ENCODE measurements around the gene PEF1. TPM values are rescaled to one million over a fixed set of nuclear protein-coding genes. Genes with fewer than 3 reads are reported as not detected.

The PEF1 gene
- total and polyA plus RNA-seq, 2 experiments from 2014 or later: 71.3 to 97.5 TPM

- in situ Hi-C loops (cut with MboI): loop anchor here (25.0 kb wide), 1 partner anchor 300 kb away; no protein-coding TSS in a partner anchor
- WGBS, 2 experiments (ENCODE audit: low coverage in 1 of 2, low lambda C conversion rate in 2 of 2, missing lambda C conversion rate in 2 of 2): 83 to 92% methylated on average over 7 to 11 of the region's 12 CpGs
- Histone ChIP-seq H3K4me2 (ENCODE audit: unreplicated experiment) (no peak overlapping the region), H3K9me2 (ENCODE audit: insufficient read depth) (no peaks in the 10 kb centered on the region), H4K20me1 (ENCODE audit: insufficient read depth) (no peaks in the 10 kb centered on the region), H3K9me3 (ENCODE audit: low read depth) (no peaks in the 10 kb centered on the region), H3K4me1 (ENCODE audit: insufficient read depth) (no peaks in the 10 kb centered on the region), H3F3A (ENCODE audit: insufficient read depth) (no peaks in the 10 kb centered on the region), H3K4me3 (no peak overlapping the region), H3K27ac (no peak overlapping the region), H3K36me3 (ENCODE audit: low read depth) (peaks cover 7% of the 10 kb centered on the region; the same call in 1 of the 2 replicates), H3K27me3 (replicated peaks; ENCODE audit: insufficient read depth) (no peaks in the 10 kb centered on the region), H3K9ac (no peak overlapping the region), H2AFZ (no peak overlapping the region), H3K79me2 (ENCODE audit: insufficient read depth) (no peaks in the 10 kb centered on the region)
- TF ChIP-seq EZH2 (IDR thresholded peaks at IDR 0.05; ENCODE audit: insufficient read depth, poor library complexity, severe bottlenecking) (no peak), EZH2phosphoT487 (IDR thresholded peaks at IDR 0.05; ENCODE audit: insufficient read depth, low read depth) (no peak)
- DNase-seq: no peak
Observed at GRCh38 chr1:31662463-31662862, 17.8 kb upstream of the PEF1 start.

GRCh38 chr1:31661856-31662255 is 17.2 kb upstream of the PEF1 start:
- H3F3A ChIP-seq (ENCODE audit: insufficient read depth): no peaks in the 10 kb centered on the region
- no peak overlapping the region for H3K4me2 ChIP-seq (ENCODE audit: unreplicated experiment)
- H3K27me3 ChIP-seq (replicated peaks; ENCODE audit: insufficient read depth): no peaks in the 10 kb centered on the region
- H3K9ac ChIP-seq: no peak overlapping the region
- no peak overlapping the region for H3K4me3 ChIP-seq
- TF ChIP-seq EZH2phosphoT487 (IDR thresholded peaks at IDR 0.05; ENCODE audit: insufficient read depth, low read depth) (no peak), EZH2 (IDR thresholded peaks at IDR 0.05; ENCODE audit: insufficient read depth, poor library complexity, severe bottlenecking) (no peak)
- 80 to 86% methylated on average over 6 of the region's 6 CpGs for WGBS, 2 experiments (ENCODE audit: low coverage in 1 of 2, low lambda C conversion rate in 2 of 2, missing lambda C conversion rate in 2 of 2)
- no peak overlapping the region for H3K27ac ChIP-seq
- H4K20me1 ChIP-seq (ENCODE audit: insufficient read depth): no peaks in the 10 kb centered on the region
- H3K79me2 ChIP-seq (ENCODE audit: insufficient read depth): no peaks in the 10 kb centered on the region
- in situ Hi-C loops (cut with MboI): loop anchor here (25.0 kb wide), 1 partner anchor 300 kb away; no protein-coding TSS in a partner anchor
- DNase-seq: no peak
- H3K9me2 ChIP-seq (ENCODE audit: insufficient read depth): no peaks in the 10 kb centered on the region
- peaks cover 7% of the 10 kb centered on the region; the same call in 1 of the 2 replicates for H3K36me3 ChIP-seq (ENCODE audit: low read depth)
- H2AFZ ChIP-seq: no peak overlapping the region
- no peaks in the 10 kb centered on the region for H3K9me3 ChIP-seq (ENCODE audit: low read depth)
- H3K4me1 ChIP-seq (ENCODE audit: insufficient read depth): no peaks in the 10 kb centered on the region

- H3K4me3 ChIP-seq: no peak overlapping the region
- no peak overlapping the region for H3K4me2 ChIP-seq (ENCODE audit: unreplicated experiment)
- H3K36me3 ChIP-seq (ENCODE audit: low read depth): peaks cover 13% of the 10 kb centered on the region; the same call in 1 of the 2 replicates
- DNase-seq: no peak
- H3K27ac ChIP-seq: no peak overlapping the region
- in situ Hi-C loops (cut with MboI): loop anchor here (25.0 kb wide), 1 partner anchor 301 kb away; no protein-coding TSS in a partner anchor
- H3K9me2 ChIP-seq (ENCODE audit: insufficient read depth): no peaks in the 10 kb centered on the region
- WGBS, 2 experiments (ENCODE audit: low coverage in 1 of 2, low lambda C conversion rate in 2 of 2, missing lambda C conversion rate in 2 of 2): 79 to 83% methylated on average over 3 to 4 of the region's 4 CpGs
- no peaks in the 10 kb centered on the region for H4K20me1 ChIP-seq (ENCODE audit: insufficient read depth)
- H3K9ac ChIP-seq: no peak overlapping the region
- no peaks in the 10 kb centered on the region for H3K27me3 ChIP-seq (replicated peaks; ENCODE audit: insufficient read depth)
- no peaks in the 10 kb centered on the region for H3K4me1 ChIP-seq (ENCODE audit: insufficient read depth)
- no peaks in the 10 kb centered on the region for H3K79me2 ChIP-seq (ENCODE audit: insufficient read depth)
- H3F3A ChIP-seq (ENCODE audit: insufficient read depth): no peaks in the 10 kb centered on the region; the same call in 1 of the 2 replicates
- TF ChIP-seq EZH2 (IDR thresholded peaks at IDR 0.05; ENCODE audit: insufficient read depth, poor library complexity, severe bottlenecking) (no peak), EZH2phosphoT487 (IDR thresholded peaks at IDR 0.05; ENCODE audit: insufficient read depth, low read depth) (no peak)
- no peak overlapping the region for H2AFZ ChIP-seq
- H3K9me3 ChIP-seq (ENCODE audit: low read depth): no peaks in the 10 kb centered on the region
Observed at GRCh38 chr1:31660871-31661455, 16.3 kb upstream of the PEF1 start.

- Histone ChIP-seq H3K4me2 (ENCODE audit: unreplicated experiment) (no peak overlapping the region), H3K9me3 (ENCODE audit: low read depth) (no peaks in the 10 kb centered on the region), H4K20me1 (ENCODE audit: insufficient read depth) (no peaks in the 10 kb centered on the region), H3F3A (ENCODE audit: insufficient read depth) (no peaks in the 10 kb centered on the region; the same call in 1 of the 2 replicates), H2AFZ (no peak overlapping the region), H3K4me3 (no peak overlapping the region), H3K9me2 (ENCODE audit: insufficient read depth) (no peaks in the 10 kb centered on the region), H3K79me2 (ENCODE audit: insufficient read depth) (no peaks in the 10 kb centered on the region), H3K36me3 (ENCODE audit: low read depth) (peaks cover 19% of the 10 kb centered on the region; the same call in 1 of the 2 replicates), H3K27ac (no peak overlapping the region), H3K9ac (no peak overlapping the region), H3K27me3 (replicated peaks; ENCODE audit: insufficient read depth) (no peaks in the 10 kb centered on the region), H3K4me1 (ENCODE audit: insufficient read depth) (no peaks in the 10 kb centered on the region)
- 80 to 85% methylated on average over 3 of the region's 3 CpGs for WGBS, 2 experiments (ENCODE audit: low coverage in 1 of 2, low lambda C conversion rate in 2 of 2, missing lambda C conversion rate in 2 of 2)
- TF ChIP-seq EZH2 (IDR thresholded peaks at IDR 0.05; ENCODE audit: insufficient read depth, poor library complexity, severe bottlenecking): no peak
- in situ Hi-C loops (cut with MboI): loop anchor here (25.0 kb wide), 1 partner anchor 302 kb away; no protein-coding TSS in a partner anchor
- no peak for DNase-seq
Observed at GRCh38 chr1:31659889-31660288, 15.2 kb upstream of the PEF1 start.
